GM19455 (cell line): ENCODE data around the gene ARIH1.

ENCODE experiments used
- ATAC-seq: cut with Tn5 transposase; IDR thresholded peaks from one replicate; pipeline ENCODE4 v1.9.1; 2021; ENCODE audit not compliant: unreplicated experiment

ARIH1 gene

DNA sequence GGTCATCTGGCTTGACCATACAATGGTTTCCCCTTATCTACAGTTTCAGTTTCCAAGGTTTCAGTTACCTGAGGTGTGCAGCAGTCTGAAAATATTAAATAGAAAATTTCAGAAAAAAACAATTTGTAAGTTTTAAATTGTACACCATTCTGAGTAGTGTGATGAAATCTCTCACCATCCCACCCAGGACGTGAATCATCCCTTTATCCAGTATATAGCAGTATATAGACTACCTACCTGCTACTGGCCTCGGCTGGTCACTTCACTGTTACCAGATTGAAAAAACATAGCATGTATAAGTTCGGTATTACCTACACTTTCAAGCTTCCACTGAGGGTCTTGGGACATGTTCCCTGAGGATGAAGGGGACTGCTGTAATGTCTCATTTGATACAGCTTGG, 12.0 kb downstream of the ARIH1 start:
- ATAC-seq, result no peak

DNA sequence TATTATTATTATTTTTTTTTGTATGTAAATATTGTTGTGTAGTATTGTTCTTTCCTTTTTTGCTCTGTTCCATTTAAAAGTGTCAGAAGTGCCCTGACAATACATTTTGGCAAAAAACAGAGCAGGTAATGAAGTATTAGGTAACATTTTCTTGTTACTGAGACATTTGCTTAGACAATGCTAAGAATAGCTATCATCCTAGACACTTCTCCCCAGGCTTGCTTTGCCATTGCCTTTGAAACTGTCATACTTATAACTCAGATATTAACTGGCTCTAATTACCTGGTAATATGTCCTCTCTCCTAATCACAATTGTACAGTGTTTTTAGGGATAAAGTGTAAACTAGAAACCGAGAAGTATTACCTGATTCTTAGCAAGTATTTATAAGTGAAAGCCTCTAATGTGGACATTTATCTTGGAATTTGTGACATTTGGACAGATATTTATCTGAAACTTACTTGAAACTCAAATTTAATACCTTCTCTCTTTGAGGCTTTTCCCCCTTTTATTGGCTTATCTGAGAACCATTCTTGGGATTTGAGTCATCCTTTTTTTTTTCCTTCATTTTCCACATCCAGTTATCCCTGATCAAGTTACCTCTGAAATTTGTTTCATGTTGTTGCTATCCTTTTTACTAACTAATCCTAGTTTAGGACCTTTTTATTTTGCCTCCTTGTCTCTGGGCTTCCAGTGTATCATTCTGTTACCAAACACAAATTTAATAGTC, 13.1 kb downstream of the ARIH1 start:
- ATAC-seq, result no peak

DNA sequence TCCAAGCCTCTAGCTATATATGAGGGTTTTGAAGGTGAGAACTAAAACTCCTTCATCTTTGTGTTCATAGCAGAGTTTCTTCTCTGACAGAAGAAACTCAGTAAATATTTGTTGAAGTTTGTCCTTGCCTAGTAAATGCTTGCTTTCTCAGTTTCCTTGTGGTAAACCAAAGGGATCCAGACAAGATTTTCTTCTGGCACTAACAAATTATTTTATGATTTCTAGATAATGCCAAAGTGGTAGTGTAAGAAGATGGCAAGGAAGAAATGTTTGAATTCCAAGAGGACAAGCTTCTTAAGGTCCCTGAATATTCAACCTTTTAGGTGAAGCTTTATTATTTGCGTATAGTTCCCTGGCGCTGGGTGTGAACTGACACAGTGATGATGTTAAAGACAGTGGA, 14.4 kb downstream of the ARIH1 start:
- no peak for ATAC-seq

DNA sequence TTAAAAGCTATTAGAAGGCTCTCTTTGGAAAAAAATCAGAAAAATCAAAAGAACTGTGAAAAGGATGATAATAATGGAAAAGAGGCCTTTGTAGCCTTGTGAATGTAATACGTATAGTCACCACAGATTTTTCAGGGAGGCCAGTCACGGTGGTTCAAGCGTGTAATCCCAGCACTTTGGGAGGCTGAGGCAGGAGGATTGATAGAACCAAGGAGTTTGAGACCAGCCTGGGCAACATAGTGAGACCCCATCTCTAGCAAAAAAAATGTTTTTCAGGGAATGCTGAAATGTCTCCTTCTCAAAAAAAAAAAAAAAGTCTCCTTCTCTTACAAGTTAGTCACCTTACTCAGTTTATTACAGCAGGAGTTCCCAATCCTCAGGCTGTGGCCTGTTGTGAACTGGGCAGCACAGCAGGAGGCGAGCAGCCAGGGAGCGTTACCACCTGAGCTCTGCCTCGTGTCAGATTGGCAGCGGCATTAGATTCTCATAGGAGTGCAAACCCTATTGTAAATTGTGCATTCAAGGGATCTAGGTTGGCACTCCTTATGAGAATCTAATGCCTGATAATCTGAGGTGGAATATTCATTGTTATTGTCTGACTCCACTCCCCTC, 15.9 kb downstream of the ARIH1 start:
- no peak for ATAC-seq

DNA sequence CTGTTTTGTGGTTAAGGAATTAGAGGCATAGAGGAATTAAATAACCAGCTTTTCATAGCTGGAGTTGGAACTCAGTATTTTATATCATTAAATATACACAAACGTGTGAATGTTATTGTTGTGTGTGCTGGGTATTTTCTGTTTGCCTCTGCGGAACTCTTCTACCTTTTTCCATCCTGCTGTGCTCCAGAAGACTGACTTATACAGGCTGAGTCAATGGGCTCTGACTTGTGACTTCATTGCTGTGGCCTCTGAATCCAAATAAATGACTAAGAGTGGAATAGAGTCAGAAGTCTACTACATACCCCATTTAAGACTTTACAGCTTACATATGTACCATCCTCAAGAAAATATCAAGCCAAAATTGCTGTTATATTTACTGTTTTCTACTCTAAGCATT, 17.6 kb downstream of the ARIH1 start:
- no peak for ATAC-seq

DNA sequence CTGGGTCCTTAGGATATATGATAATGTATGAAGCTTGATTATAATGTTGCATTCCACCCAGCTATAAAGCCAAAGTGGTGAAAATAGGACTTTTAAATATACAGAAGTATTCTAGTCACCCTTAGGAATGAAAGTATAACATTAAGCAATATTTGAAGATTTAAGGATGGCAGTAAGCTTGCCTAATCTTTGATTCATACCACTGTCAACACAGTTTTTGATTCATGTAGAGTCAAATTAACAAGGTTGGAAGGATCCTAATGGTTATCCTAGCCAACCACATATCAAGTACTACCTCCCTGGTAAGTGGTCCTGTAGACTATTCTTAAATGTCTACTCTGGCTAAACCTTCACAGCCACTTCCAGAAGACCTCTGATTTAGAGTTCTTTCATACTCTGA, 18.6 kb downstream of the ARIH1 start:
- no peak for ATAC-seq

DNA sequence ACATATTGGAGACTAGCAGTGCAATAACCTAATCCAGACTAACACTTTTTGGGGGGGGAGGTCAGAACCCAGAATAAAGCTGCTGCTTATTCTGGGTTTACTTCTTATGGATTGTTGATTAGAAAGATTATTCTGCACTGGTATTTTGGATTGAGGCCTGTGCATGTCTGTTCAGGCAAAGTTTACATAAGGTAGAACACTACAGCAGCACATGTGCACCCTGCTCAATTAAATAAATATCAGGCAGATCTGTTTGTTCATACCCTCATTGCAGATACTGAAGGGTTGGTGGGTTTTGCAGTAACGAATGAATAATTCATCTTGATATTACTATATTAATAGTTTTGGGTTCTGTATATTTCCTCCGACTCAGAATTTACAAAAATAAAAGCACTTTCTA, 19.1 kb downstream of the ARIH1 start:
- ATAC-seq, result no peak

DNA sequence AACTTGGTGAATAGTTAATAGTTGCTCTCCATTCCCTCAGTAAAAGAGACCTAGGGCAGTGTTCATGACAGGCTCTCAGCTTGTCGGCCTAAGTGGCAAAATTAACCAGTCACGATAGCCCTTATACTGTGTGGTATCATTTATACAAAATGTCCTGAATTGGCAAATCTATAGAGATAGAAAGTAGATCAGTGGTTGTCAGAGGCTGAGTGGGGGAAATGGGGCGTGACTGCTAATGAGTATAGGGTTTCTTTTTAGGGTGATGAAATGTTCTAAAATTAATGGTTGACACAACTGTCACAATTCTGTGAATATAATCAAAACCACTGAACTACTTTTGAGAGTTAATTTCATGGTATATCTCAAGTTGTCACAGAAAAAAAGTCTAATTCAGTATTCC, 20.9 kb downstream of the ARIH1 start:
- ATAC-seq, result no peak

DNA sequence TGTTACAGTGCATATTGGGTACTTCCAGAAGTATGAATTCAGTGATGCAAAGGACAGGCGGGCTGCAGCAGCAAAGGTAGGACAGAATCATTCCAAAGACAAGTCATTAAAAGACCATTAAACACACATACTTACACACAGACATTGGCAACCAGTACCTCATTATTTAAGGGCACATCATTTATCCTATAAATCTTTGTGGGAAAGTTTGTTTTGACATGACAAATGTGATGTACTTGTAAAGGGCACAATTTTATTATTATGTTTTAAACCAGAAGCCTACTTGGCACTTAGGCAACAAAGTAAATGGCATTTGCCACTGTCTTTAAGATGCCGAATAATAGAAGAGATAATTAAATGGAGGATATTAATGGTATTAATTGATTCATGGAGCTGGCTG, 22.7 kb downstream of the ARIH1 start:
- ATAC-seq, result no peak

DNA sequence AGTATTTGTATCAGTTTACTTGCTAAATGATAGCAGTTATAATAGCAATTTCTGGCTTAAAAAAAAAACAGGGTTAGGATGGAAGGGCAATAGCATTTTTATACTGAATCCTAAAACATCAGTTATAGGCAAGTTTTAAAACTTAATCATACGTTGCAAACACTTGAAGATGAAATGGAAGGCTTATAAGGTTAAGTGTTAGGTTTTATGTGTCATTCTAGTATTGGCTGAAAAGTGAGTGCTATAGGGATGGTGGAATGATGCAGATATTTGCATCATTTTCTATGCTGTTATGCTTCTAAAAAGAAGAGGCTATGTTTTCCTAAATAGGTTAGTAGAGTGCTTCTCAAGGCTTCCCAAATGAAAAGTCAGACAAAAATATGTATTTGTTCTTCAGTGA, 23.3 kb downstream of the ARIH1 start:
- ATAC-seq, result no peak

DNA sequence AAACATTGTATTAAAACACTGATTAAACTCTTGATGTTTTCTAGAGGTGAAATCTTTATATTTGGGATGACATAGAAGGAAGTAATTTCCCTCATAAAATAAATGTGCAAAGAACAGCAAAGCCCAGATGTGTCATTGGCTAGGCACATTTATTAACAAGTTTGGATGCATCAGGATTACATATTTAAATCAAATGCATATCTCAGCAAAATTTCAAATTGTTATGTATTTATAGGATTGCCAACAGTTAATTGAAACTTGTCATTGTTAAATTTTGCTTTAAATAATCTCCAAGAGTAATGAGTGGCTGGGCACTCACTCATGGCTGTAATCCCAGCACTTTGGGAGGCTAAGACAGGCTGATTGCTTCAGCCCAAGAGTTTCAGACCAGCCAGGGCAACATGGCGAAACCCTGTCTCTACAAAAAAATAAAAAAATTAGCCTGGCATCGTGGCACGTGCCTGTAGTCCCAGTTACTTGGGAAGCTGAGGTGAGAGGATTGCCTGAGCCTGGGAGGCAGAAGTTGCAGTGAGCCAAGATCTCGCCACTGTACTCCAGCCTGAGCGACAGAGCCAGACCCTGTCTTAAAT, 28.2 kb downstream of the ARIH1 start:
- ATAC-seq, result no peak

DNA sequence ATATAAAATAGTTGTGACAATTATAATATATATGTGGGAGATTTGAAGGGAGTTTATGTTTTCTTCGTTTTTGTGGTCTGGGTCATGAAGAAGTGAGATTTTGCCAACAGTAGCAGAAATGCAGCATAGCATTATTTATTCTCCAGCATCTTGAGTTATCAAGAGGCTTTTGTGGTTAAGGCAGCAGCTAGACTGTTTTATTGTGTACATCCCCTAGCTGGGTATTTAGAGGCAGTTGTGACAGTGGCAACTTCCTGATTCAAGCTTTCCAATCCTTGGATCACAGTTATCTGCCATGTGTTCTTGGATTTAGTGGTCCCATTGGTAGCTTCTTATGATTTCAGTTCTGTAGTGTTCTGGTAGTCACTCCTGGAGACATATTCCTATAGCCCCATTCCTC, 29.0 kb downstream of the ARIH1 start:
- ATAC-seq, result no peak

DNA sequence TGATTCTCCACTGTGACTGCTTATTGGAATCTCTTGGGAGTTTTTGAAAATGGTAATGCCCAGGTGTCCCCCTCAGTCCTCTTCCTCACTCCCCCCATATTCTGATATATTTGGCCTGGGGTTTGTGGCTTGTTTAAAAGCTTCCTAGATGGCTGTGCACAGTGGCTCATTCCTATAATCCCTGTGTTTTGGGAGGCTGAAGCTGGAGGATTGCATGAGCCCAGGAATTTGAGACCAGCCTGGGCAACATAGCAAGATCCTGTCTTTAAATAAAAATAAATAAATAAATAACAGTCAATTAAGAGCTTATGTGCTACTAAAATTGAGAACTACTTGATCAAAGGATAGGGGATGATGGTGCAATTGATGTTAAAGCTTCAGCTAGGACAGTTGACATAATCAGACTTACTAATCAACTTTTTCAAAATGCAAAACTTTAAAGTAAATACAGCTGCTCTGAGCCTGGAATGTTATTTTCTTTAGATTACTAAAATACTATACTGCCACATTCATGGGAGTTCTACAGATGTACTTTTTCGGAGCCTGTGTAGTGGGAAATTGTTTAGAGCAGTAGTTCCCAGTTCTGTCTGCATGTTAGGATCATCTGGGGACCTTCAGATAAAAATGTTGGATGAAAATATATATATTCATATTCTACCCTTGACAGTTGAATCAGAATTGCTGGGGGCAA, 33.4 kb downstream of the ARIH1 start:
- ATAC-seq, result no peak

DNA sequence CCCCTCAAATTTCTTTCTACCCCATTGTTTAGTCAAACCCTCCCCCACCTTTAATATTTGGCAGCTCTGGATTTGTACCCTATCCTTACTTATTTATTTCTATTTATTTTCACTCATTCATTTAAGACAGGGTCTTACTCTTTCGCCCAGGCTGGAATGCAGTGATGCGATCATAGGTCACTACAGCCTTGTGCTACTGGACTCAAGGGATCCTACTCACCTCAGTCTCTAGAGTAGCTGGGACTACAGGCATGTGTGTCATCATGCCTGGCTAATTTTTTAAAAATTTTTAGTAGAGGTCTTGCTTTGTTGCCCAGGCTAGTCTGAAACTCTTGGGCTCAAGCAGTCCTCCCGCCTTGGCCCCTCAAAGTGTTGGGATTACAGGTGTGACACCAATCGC, 35.4 kb downstream of the ARIH1 start:
- ATAC-seq, result no peak

DNA sequence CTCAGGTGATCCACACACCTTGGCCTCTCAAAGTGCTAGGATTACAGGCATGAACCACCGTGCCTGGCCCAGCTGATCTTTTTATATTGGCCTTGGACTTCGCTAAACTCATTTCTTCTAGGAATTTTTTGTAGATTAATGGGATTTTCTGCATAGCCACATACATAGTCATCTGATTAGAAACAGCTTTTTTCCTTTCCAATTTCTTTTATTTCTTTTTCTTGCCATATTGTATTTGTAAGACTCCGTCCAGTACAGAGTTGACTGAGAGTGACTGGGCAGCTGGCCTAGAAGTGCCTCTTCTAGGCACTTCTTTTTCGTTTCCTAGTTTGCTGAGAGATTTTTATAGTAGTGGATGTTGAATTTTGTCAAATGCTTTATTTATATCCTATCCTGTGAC, 37.4 kb downstream of the ARIH1 start:
- ATAC-seq, result no peak

DNA sequence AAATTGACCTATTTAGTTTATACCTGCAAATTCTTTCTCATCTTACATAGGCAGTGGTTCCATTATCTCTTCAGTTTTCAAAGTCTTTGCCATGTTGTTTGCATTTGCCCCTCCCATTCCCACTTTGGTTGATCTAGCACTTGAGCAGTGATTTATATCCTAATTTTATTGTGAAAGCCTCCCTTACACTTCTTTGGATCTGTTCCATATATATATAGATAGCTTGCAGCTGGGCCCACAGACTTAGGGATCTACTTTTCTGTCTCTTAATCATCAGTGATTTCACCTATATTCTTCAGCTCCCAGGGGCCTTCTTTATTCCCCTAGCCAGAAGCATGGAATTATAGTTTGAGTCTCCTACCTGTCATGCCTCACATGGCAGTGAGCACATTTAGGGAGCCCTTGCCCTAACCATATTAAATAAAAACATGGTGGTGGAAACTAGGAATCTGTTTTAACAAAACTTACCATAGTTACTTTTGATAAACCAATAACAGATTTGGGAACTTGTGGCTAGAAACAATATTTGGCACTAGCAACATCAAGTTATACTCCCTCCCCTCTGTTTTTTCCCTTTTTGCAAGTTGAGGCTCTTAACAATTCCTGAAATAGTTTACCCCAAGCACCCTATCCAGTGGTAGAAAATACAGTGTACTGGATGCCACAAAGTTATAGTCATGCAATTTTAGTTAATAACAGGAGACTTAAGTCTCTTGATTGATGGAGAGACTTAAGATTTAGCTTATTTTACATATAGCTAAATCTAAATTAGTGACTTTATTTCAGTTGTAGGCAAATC, 41.7 kb downstream of the ARIH1 start:
- ATAC-seq, result no peak

DNA sequence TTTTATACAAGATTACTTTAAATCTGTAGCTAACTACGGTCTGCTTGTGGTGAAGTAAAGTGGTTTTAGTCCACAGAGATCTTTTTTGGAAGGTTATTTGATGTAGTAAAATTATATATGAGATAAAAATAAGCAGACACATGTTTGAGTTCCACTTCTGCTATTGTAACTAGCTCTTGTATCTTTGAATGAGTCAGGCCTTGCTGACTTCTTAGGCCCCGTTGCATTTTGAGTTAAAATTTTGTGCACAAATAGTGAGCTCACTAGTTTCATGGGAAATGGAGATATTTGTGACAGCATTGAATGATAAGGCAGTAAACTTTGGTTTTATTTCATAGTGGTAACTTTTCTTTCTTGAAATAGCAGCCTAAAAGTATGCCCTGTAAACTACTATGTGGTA, 42.6 kb downstream of the ARIH1 start:
- no peak for ATAC-seq

DNA sequence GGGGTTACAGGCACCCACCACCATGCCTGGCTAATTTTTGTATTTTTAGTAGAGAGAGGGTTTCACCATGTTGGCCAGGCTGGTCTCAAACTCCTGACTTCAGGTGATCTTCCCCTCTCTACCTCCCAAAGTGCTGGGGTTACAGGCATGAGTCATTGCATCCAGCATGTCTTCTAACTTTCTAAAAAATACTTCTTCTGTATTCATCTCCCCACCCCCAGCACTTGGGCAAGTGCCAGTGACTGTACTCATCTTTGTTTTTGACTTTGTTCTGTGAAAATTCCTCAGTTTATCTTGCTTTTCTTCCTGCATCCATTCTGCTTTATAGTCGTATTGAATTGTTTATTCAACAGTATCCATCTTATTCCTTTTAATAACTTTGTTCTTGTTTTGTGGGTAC, 47.6 kb downstream of the ARIH1 start:
- no peak for ATAC-seq

DNA sequence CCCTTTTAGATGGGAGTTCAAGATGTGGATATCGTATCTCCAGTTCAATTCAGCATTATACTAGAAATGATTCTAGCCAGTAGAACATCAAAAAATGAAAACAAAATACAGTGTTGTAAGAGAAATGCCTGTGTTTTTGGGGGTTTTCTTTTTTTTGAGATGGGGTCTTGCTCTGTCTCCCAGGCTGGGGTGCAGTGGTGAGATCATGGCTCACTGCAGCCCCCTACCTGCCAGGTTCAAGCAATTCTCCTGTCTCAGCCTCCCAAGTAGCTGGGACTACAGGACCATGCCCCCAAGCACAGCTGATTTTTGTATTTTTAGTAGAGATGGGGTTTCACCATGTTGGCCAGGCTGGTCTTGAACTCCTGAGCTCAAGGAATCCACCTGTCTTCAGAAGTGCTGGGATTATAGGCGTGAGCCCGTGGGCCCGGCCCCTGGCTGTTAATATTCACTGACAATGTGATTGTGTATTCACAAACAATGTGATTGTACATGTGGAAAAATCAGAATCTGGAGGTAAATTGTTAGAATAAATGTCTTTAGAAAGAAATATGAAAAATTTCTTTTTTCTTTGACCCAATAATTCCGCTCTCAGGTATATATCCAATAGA, 59.0 kb downstream of the ARIH1 start:
- ATAC-seq, result no peak

DNA sequence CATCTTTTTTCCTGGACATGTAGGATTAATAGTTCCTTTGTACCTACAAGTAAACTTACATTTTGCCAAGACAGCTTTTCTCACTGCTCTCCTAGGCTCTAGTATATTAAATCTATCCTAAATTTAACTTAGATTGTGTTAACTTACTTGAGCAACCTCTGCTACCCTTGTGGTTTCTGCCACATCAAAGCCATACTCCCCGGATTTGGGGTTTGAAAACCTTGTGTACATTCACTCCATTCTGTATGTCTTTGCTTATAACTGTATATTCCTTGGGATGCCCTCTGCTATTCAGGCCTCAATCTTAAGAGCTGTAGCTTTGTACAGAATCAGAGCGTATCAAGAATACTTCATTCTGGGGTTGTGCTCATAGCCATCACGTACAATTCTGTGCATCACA, 60.4 kb downstream of the ARIH1 start:
- ATAC-seq, result no peak

DNA sequence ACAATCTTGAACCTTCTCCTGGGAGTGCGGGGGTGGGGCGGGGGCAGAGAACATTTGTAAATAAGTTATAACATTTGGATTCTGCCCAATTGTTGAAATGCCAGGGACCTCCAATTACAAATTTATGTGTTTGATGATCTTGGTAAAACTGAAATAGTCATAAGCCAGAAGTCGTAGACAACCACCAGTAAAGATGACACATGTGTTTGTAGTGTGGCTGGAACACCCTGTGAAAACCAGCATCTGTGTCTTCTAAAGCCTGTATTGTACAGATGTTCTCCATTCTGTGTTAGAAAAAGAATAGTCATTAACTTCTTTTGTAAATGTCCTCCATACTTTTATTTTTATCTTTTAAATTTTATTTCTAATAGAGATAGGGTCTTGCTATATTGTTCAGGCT, 61.8 kb downstream of the ARIH1 start:
- ATAC-seq, result no peak
